SK-N-SH treated with all-trans-retinoic acid at 6 μM for 48 hours (cell line): ENCODE measurements around the gene XRCC3.

Source experiments
- ATAC-seq: fragments of 200-7000 bp; cut with Tn5 transposase; 3 replicates; pipeline ENCODE4 v1.9.1; 2020; ENCODE audit warnings: mild to moderate bottlenecking, moderate library complexity
- ARNTL ChIP-seq: fragments of 450-650 bp; formaldehyde crosslinking; IDR thresholded peaks from 2 replicates; pipeline ENCODE4 v1.5.0; 2020; ENCODE audit warnings: low read depth, mild to moderate bottlenecking, moderate library complexity, borderline replicate concordance
- CSDC2 ChIP-seq: fragments of 250-450 bp; sonication (Bioruptor Pico); IDR thresholded peaks from 2 replicates; pipeline ENCODE4 v1.5.0; 2020; ENCODE audit warnings: mild to moderate bottlenecking, moderate library complexity
- ESRRG ChIP-seq: fragments of 250-450 bp; sonication (Bioruptor Pico); IDR thresholded peaks from 2 replicates; pipeline ENCODE4 v1.6.1; 2021; ENCODE audit warnings: mild to moderate bottlenecking
- OSR1 ChIP-seq: fragments of 250-450 bp; sonication (Bioruptor Pico); IDR thresholded peaks from 2 replicates; pipeline ENCODE4 v1.8.0; 2022; ENCODE audit warnings: moderate library complexity, mild to moderate bottlenecking, inconsistent platforms
- PPARA ChIP-seq: fragments of 250-450 bp; sonication (Bioruptor Pico); IDR thresholded peaks from 2 replicates; pipeline ENCODE4 v1.5.0; 2020; ENCODE audit warnings: mild to moderate bottlenecking, borderline replicate concordance
- RARB ChIP-seq: fragments of 250-450 bp; sonication (Bioruptor Pico); IDR thresholded peaks from 2 replicates; pipeline ENCODE4 v1.8.0; 2021; ENCODE audit warnings: mild to moderate bottlenecking, moderate library complexity
- SNAI2 ChIP-seq: fragments of 250-450 bp; sonication (Bioruptor Pico); IDR thresholded peaks from 2 replicates; pipeline ENCODE4 v1.5.0; 2020; ENCODE audit warnings: mild to moderate bottlenecking, moderate library complexity
- TCF4 ChIP-seq: fragments of 250-450 bp; sonication (Bioruptor Pico); IDR thresholded peaks from 2 replicates; pipeline ENCODE4 v1.8.0; 2021; ENCODE audit warnings: mild to moderate bottlenecking, moderate library complexity, borderline replicate concordance
- TOX ChIP-seq: fragments of 250-450 bp; sonication (Bioruptor Pico); IDR thresholded peaks from 2 replicates; pipeline ENCODE4 v1.8.0; 2021; ENCODE audit warnings: mild to moderate bottlenecking, moderate library complexity, borderline replicate concordance
- ZC3H10 ChIP-seq: fragments of 250-450 bp; sonication (Bioruptor Pico); IDR thresholded peaks from 2 replicates; pipeline ENCODE4 v1.5.1; 2021; ENCODE audit warnings: mild to moderate bottlenecking, moderate library complexity
- ZFP3 ChIP-seq: fragments of 250-450 bp; sonication (Bioruptor Pico); IDR thresholded peaks from 2 replicates; pipeline ENCODE4 v1.5.0; 2020; ENCODE audit warnings: mild to moderate bottlenecking, moderate library complexity
- ZFP30 ChIP-seq: fragments of 450-650 bp; formaldehyde crosslinking; IDR thresholded peaks from 2 replicates; pipeline ENCODE4 v1.5.0; 2022; ENCODE audit warnings: mild to moderate bottlenecking, moderate library complexity
- ZNF565 ChIP-seq: fragments of 450-650 bp; formaldehyde crosslinking; conservative IDR thresholded peaks from 2 replicates; pipeline ENCODE4 v1.5.0; 2020; ENCODE audit warnings: low read depth, mild to moderate bottlenecking, moderate library complexity
- ZNF70 ChIP-seq: fragments of 450-650 bp; formaldehyde crosslinking; IDR thresholded peaks from 2 replicates; pipeline ENCODE4 v1.5.0; 2020; ENCODE audit warnings: mild to moderate bottlenecking, moderate library complexity
- ZNF8 ChIP-seq: fragments of 450-650 bp; formaldehyde crosslinking; IDR thresholded peaks from 2 replicates; pipeline ENCODE4 v1.5.0; 2020; ENCODE audit warnings: mild to moderate bottlenecking, moderate library complexity
- TF ChIP-seq, protein P1 (sequence below): fragments of 250-450 bp; sonication (Bioruptor Pico); IDR thresholded peaks from 2 replicates; pipeline ENCODE4 v1.5.1; 2021; ENCODE audit warnings: mild to moderate bottlenecking, moderate library complexity
- TF ChIP-seq, protein P2 (sequence below): fragments of 250-450 bp; sonication (Bioruptor Pico); IDR thresholded peaks from 2 replicates; pipeline ENCODE4 v1.5.0; 2020; ENCODE audit warnings: mild to moderate bottlenecking, moderate library complexity
- TF ChIP-seq, protein P3 (sequence below): fragments of 250-450 bp; sonication (Bioruptor Pico); IDR thresholded peaks from 2 replicates; pipeline ENCODE4 v1.8.0; 2020; ENCODE audit warnings: mild to moderate bottlenecking, moderate library complexity, borderline replicate concordance
- TF ChIP-seq, protein P4 (sequence below): fragments of 250-450 bp; sonication (Bioruptor Pico); IDR thresholded peaks from 2 replicates; pipeline ENCODE4 v1.5.1; 2020; ENCODE audit warnings: low read depth, mild to moderate bottlenecking, moderate library complexity

Gene XRCC3

DNA sequence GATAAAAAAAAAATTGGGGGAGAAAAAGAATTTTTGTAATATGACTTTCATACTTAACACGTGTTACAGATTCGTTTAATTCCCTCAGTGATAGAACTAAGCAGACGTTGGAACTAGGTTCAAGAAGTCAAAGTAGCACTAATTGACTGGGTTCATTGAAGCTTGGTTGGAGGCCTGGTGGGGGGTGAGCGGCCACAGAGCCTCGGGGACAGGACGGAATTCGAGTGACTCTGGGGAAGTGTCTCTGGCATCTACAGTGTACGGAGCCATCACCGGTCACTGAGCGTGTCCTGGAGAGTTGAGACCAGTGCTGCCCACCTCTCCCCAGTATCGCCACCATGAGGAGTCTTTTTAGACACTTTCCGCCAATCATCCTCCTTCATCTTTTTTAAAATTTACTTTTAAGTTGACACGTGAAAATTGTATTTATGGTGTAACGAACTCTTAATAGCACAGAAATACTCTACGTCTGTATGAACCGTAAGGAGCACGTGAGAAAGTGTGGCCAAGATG, 1.7 kb upstream of the XRCC3 start:
- no peak for ATAC-seq
- TF ChIP-seq ZC3H10 (CRISPR knock-in tag) = no peak
- no peak for TF ChIP-seq ZNF70 (CRISPR knock-in tag)
- no peak for TF ChIP-seq OSR1 (CRISPR knock-in tag)
- TF ChIP-seq ZFP3 (CRISPR knock-in tag) = no peak
- no peak for TF ChIP-seq ARNTL (CRISPR knock-in tag)
- TF ChIP-seq TOX (CRISPR knock-in tag) = no peak
- TF ChIP-seq CSDC2 (CRISPR knock-in tag) = no peak
- no peak for TF ChIP-seq ZNF8 (CRISPR knock-in tag)
- no peak for TF ChIP-seq TCF4

DNA sequence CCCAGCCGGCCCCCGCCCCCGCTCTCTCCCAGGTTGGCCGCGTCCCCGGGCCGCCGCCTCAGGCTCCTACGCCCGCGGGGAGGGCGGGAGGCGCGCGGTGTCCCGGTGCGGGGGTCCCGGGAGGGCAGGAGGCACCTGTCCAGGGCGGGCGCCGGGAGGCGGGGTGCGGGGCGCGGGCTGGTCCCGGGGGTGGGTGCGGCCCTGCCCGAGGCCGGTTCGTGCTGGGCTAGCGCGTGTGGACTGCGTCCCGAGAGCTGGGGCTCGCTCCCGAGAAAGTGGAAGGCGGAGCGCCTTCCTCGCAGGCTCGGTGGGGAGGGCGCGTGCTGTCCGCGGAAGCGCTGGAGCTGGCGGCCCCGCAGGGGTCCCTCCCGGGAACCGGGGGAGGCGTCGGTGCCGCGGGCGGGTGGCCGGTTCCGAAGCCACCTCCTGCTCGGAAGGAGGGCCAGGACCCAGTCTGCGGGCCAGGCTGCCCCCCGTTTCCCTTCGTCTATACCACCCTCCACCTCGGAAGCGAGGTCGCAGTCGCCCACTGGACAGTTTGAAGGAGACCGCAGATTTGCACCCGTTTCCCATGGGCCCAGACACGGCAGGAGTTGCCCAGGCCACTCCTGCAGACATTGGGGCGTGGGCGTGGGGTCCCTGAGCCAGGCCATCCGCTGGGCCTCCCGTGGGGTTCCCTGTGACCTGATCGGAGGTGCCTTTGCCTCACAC, 995 bp upstream of the XRCC3 start:
- ATAC-seq = no peak

DNA sequence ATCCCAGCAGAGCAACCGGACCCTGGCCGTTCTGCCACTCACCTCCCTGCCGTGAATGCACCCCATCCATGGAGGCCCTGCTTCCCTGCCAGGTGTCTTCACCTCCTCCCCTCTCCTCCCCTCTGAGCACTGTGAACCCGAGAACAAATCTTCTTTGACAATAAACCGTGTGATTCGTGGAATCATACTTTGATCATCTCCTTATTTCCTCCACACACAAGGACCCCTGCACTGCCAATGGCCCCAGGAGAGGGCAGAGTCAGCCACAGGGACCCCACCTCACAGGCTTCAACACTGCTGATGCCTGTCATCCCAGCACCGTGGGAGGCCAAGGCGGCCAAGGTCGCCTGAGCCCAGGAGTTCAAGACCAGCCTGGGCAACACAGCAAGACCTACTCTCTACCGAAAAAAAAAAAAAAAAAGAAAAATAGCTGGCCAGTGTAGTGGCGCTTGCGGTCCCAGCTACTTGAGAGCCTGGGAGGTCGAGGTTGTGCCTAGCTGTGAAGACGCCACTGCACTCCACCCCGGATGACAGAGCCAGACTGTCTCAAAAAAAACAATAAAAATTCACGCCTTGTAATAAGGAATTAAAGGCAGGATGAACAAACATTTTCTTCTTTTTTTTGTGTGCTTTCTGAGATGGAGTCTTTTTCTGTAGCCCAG, 1.1 kb downstream of the XRCC3 start:
- ATAC-seq = no peak
- TF ChIP-seq ZNF8 (CRISPR knock-in tag) (no peak), CSDC2 (CRISPR knock-in tag) (no peak), SNAI2 (CRISPR knock-in tag) (no peak), PPARA (CRISPR knock-in tag) (no peak), TOX (CRISPR knock-in tag) (no peak), ESRRG (CRISPR knock-in tag) (no peak), TCF4 (no peak), ZNF70 (CRISPR knock-in tag) (no peak), ZNF565 (CRISPR knock-in tag) (no peak)
- TF ChIP-seq, protein P1, sequence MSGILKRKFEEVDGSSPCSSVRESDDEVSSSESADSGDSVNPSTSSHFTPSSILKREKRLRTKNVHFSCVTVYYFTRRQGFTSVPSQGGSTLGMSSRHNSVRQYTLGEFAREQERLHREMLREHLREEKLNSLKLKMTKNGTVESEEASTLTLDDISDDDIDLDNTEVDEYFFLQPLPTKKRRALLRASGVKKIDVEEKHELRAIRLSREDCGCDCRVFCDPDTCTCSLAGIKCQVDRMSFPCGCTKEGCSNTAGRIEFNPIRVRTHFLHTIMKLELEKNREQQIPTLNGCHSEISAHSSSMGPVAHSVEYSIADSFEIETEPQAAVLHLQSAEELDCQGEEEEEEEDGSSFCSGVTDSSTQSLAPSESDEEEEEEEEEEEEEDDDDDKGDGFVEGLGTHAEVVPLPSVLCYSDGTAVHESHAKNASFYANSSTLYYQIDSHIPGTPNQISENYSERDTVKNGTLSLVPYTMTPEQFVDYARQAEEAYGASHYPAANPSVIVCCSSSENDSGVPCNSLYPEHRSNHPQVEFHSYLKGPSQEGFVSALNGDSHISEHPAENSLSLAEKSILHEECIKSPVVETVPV (CRISPR knock-in tag) = no peak
- TF ChIP-seq, protein P2, sequence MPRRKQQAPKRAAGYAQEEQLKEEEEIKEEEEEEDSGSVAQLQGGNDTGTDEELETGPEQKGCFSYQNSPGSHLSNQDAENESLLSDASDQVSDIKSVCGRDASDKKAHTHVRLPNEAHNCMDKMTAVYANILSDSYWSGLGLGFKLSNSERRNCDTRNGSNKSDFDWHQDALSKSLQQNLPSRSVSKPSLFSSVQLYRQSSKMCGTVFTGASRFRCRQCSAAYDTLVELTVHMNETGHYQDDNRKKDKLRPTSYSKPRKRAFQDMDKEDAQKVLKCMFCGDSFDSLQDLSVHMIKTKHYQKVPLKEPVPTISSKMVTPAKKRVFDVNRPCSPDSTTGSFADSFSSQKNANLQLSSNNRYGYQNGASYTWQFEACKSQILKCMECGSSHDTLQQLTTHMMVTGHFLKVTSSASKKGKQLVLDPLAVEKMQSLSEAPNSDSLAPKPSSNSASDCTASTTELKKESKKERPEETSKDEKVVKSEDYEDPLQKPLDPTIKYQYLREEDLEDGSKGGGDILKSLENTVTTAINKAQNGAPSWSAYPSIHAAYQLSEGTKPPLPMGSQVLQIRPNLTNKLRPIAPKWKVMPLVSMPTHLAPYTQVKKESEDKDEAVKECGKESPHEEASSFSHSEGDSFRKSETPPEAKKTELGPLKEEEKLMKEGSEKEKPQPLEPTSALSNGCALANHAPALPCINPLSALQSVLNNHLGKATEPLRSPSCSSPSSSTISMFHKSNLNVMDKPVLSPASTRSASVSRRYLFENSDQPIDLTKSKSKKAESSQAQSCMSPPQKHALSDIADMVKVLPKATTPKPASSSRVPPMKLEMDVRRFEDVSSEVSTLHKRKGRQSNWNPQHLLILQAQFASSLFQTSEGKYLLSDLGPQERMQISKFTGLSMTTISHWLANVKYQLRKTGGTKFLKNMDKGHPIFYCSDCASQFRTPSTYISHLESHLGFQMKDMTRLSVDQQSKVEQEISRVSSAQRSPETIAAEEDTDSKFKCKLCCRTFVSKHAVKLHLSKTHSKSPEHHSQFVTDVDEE (CRISPR knock-in tag) = no peak

More for the DNA sequence above, 995 bp upstream of the XRCC3 start:
- no peak for TF ChIP-seq PPARA (CRISPR knock-in tag)
- TF ChIP-seq, protein P1 (CRISPR knock-in tag) = no peak
- TF ChIP-seq SNAI2 (CRISPR knock-in tag) = no peak
- TF ChIP-seq ZNF565 (CRISPR knock-in tag) = no peak
- no peak for TF ChIP-seq RARB
- TF ChIP-seq ZFP3 (CRISPR knock-in tag) = no peak
- TF ChIP-seq ZFP30 (CRISPR knock-in tag) = no peak
- TF ChIP-seq CSDC2 (CRISPR knock-in tag) = no peak
- TF ChIP-seq, protein P2 (CRISPR knock-in tag) = no peak
- TF ChIP-seq ZNF8 (CRISPR knock-in tag) = no peak
- no peak for TF ChIP-seq ARNTL (CRISPR knock-in tag)
- TF ChIP-seq, protein P3, sequence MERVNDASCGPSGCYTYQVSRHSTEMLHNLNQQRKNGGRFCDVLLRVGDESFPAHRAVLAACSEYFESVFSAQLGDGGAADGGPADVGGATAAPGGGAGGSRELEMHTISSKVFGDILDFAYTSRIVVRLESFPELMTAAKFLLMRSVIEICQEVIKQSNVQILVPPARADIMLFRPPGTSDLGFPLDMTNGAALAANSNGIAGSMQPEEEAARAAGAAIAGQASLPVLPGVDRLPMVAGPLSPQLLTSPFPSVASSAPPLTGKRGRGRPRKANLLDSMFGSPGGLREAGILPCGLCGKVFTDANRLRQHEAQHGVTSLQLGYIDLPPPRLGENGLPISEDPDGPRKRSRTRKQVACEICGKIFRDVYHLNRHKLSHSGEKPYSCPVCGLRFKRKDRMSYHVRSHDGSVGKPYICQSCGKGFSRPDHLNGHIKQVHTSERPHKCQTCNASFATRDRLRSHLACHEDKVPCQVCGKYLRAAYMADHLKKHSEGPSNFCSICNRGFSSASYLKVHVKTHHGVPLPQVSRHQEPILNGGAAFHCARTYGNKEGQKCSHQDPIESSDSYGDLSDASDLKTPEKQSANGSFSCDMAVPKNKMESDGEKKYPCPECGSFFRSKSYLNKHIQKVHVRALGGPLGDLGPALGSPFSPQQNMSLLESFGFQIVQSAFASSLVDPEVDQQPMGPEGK (CRISPR knock-in tag) = no peak
- TF ChIP-seq OSR1 (CRISPR knock-in tag) = no peak
- TF ChIP-seq, protein P4, sequence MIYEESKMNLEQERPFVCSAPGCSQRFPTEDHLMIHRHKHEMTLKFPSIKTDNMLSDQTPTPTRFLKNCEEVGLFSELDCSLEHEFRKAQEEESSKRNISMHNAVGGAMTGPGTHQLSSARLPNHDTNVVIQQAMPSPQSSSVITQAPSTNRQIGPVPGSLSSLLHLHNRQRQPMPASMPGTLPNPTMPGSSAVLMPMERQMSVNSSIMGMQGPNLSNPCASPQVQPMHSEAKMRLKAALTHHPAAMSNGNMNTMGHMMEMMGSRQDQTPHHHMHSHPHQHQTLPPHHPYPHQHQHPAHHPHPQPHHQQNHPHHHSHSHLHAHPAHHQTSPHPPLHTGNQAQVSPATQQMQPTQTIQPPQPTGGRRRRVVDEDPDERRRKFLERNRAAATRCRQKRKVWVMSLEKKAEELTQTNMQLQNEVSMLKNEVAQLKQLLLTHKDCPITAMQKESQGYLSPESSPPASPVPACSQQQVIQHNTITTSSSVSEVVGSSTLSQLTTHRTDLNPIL (CRISPR knock-in tag) = no peak
- TF ChIP-seq, all 23 proteins: peak for 0
